ENCODE data around the gene ATF2.
A peak's percentile ranks its signal among the peaks of the same experiment; 100 is the strongest.

ATF2 gene, protein sequence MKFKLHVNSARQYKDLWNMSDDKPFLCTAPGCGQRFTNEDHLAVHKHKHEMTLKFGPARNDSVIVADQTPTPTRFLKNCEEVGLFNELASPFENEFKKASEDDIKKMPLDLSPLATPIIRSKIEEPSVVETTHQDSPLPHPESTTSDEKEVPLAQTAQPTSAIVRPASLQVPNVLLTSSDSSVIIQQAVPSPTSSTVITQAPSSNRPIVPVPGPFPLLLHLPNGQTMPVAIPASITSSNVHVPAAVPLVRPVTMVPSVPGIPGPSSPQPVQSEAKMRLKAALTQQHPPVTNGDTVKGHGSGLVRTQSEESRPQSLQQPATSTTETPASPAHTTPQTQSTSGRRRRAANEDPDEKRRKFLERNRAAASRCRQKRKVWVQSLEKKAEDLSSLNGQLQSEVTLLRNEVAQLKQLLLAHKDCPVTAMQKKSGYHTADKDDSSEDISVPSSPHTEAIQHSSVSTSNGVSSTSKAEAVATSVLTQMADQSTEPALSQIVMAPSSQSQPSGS

DNA sequence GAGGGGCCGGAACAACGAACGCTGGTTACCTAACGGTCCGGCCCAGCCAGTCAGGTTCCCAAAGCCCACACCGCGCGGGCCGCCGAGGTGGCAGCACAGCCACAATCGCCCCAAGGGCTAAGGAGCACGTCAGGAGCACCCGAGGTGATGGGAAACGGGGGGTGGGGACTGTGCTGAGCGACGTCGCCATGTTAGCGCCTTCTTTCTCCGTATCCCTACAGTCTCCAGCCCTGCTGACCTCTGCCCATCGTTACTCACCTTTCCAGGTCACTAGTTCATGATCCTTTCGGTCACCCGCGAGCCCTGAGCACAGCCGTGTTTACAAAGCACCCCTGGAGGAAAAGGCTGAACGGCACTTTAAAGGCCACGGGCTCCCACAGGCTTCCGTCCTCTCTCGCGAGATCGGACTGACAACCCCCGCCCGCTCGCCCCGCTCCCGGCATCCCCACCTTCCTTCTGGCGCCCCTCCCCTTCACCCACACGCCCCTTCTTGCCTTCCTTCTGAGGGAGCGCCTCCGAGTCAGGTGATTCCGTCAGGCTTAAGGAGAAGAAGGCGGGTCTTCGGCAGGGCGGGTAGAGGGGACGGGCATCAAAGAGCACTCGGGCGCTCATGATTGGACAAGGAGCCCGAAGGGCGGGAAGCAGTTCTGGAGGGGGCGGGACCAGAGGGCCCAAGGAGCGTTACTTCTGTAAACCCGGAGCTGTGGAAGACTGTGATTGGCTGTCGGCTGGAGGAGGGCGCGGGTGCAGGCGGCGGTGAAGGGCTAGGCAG lies at the start of gene ATF2:
ATF2 (minus strand) TSS at position 412 of the 772 bp plus-strand sequence. CDS start 31,760 bp downstream, outside the sequence.
- no peaks in the 10 kb centered on the region for H3K27me3 ChIP-seq (ENCODE audit: insufficient read depth, insufficient read length)
- H3K4me1 ChIP-seq (ENCODE audit: insufficient read depth, insufficient read length) = no peaks in the 10 kb centered on the region
- no peak for TF ChIP-seq ZNF274 (IDR thresholded peaks at IDR 0.05; ENCODE audit: low read depth, low read length)
- peak; percentile 47 for TF ChIP-seq YY1 (IDR thresholded peaks at IDR 0.05; ENCODE audit: insufficient read depth, insufficient read length)
- H3K4me3 ChIP-seq (ENCODE audit: insufficient read length, low read depth) = peak within 1 kb of the TSS; percentile 98
- H3K36me3 ChIP-seq (ENCODE audit: insufficient read depth, insufficient read length, low read length) = peaks cover 10% of the 10 kb centered on the region
- no peaks in the 10 kb centered on the region for H3K9me3 ChIP-seq (ENCODE audit: insufficient read depth, low read length)
- H3K9ac ChIP-seq (ENCODE audit: insufficient read length, low read depth) = peak within 1 kb of the TSS; percentile 97
- peak; percentile 99 for DNase-seq (ENCODE audit: low read depth, low spot score)

DNA sequence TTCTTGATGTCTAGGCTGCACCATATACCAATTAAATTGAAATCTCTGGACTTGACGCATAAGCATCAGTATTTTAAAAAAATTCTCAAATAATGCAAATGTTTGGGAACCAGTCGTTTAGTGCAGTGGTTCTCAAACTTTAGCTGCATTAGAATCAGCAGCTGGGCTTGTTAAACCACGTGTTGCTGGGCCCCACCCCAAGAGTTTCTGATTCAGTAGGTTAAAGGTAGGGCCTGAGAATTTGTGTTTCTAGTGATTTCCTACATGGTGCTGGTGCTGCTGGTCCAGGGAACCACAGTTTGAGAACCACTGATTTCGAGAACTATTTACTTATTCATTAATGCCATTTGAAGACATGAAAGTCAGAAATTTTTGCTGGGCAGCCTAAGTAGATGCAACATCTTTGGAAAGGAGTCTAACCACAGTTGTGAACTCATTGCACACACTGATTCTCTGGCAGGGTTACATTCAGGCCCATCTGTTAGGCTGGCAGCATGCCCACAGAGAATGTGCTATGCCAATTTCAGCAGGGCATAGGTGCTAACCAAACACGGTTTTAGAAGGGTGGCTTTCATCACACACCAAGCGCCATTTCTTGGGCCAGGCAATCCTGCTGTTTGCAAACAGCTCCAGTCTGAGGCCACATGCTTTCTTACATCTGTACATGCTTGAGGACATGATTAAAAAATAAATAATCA lies 39.9 kb upstream of the ATF2 start:
- Histone ChIP-seq H3K9me3 (ENCODE audit: insufficient read depth, low read length) (no peaks in the 10 kb centered on the region; the same call in 1 of the 2 replicates), H3K4me3 (ENCODE audit: insufficient read length, low read depth) (no peak overlapping the region), H3K27me3 (ENCODE audit: insufficient read depth, insufficient read length) (no peaks in the 10 kb centered on the region), H3K36me3 (ENCODE audit: insufficient read depth, insufficient read length, low read length) (no peaks in the 10 kb centered on the region), H3K9ac (ENCODE audit: insufficient read length, low read depth) (no peak overlapping the region), H3K4me1 (ENCODE audit: insufficient read depth, insufficient read length) (no peaks in the 10 kb centered on the region)
- no peak for DNase-seq (ENCODE audit: low read depth, low spot score)
- TF ChIP-seq ZNF274 (IDR thresholded peaks at IDR 0.05; ENCODE audit: low read depth, low read length) = no peak
- TF ChIP-seq SUZ12 (IDR thresholded peaks at IDR 0.05; ENCODE audit: extremely low read depth, insufficient read depth, insufficient read length) = no peak
- no peak for TF ChIP-seq YY1 (IDR thresholded peaks at IDR 0.05; ENCODE audit: insufficient read depth, insufficient read length)

DNA sequence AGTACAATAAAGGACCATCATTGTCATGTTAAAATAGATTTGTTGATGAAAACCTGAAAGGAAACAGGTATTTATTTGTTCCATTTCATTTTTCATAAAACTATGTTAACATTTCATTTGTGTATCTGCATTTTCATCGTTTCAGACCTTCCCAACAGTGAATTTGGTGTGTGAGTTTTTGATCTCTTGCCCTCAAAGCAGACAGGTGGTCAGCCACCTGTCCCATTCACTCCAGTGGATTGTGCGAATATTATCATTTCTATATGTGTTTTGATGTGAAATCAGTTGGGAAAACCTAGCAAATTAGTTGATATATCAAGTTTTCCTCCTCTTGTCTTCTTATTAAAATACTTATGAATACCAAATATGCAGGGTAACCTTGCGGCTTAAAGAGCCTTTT lies 38.9 kb upstream of the ATF2 start:
- TF ChIP-seq YY1 (IDR thresholded peaks at IDR 0.05; ENCODE audit: insufficient read depth, insufficient read length) = no peak
- no peak for TF ChIP-seq ZNF274 (IDR thresholded peaks at IDR 0.05; ENCODE audit: low read depth, low read length)

DNA sequence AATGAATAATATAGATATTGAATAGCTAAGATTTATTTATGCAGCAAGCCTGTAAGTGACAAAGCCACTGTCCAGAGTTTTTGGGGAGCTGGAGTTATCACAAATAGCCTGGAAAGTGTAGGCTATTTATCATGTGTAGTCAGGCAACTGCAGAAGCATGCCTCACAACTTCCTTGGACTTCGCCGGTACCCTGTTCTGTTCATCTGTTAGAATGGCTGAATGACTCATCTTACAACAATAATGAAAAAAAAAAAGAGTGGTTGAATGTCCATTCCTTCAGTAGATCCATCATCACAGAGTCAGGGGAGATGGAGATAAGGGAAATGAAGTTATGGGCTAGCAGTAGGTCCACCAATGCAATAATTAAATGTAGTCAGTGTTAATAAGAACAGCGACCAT lies 37.5 kb upstream of the ATF2 start:
- no peaks in the 10 kb centered on the region for H3K36me3 ChIP-seq (ENCODE audit: insufficient read depth, insufficient read length, low read length)
- DNase-seq (ENCODE audit: low read depth, low spot score) = no peak
- H3K9me3 ChIP-seq (ENCODE audit: insufficient read depth, low read length) = no peaks in the 10 kb centered on the region
- H3K4me3 ChIP-seq (ENCODE audit: insufficient read length, low read depth) = no peak overlapping the region
- no peaks in the 10 kb centered on the region for H3K4me1 ChIP-seq (ENCODE audit: insufficient read depth, insufficient read length)
- H3K9ac ChIP-seq (ENCODE audit: insufficient read length, low read depth) = no peak overlapping the region
- TF ChIP-seq YY1 (IDR thresholded peaks at IDR 0.05; ENCODE audit: insufficient read depth, insufficient read length) (no peak), ZNF274 (IDR thresholded peaks at IDR 0.05; ENCODE audit: low read depth, low read length) (no peak), SUZ12 (IDR thresholded peaks at IDR 0.05; ENCODE audit: extremely low read depth, insufficient read depth, insufficient read length) (no peak)
- H3K27me3 ChIP-seq (ENCODE audit: insufficient read depth, insufficient read length) = no peaks in the 10 kb centered on the region

More for the DNA sequence above, 38.9 kb upstream of the ATF2 start:
- no peaks in the 10 kb centered on the region for H3K36me3 ChIP-seq (ENCODE audit: insufficient read depth, insufficient read length, low read length)
- H3K27me3 ChIP-seq (ENCODE audit: insufficient read depth, insufficient read length) = no peaks in the 10 kb centered on the region
- DNase-seq (ENCODE audit: low read depth, low spot score) = no peak
- no peak overlapping the region for H3K9ac ChIP-seq (ENCODE audit: insufficient read length, low read depth)
- H3K9me3 ChIP-seq (ENCODE audit: insufficient read depth, low read length) = no peaks in the 10 kb centered on the region
- no peak overlapping the region for H3K4me3 ChIP-seq (ENCODE audit: insufficient read length, low read depth)
- H3K4me1 ChIP-seq (ENCODE audit: insufficient read depth, insufficient read length) = no peaks in the 10 kb centered on the region

DNA sequence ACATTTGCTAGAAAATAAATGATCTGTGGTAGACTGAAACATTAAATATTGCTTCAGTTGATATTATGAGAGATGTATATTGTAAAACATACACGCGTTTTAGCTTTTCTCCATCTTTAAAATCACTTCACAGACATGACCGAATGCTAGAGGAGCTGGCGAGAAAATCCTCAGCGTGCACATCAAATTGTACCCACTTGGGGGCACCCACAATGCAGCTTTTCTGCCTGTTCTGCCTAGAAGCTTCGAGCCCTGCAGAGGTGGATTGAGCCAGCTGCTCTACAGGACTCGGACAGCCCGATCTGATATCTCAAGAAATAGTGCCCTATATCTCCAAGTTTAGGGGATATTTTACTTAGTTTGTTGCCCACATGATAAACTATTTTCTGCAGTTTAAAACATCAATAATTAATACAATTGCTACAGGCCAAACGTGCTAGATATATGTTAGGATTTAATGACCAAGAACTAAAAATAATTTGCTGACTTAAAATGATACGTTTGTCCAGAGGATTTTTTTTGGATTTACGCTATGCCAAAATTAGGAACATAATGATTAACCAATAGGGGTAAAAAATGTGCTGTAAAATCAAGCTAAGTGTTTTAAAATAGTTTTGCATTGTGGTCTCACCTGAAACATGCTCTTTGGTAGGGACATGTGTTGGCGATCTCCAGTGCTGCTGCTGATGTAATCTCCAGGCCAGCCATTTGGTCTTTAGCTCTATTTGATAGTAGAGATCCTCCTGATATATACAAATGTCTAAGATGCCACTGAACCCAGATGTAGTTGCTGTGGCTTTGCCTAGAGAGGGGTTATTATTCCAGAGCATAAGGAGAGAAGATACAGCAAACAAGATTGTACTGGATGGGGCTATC lies 35.9 kb upstream of the ATF2 start:
- Histone ChIP-seq H3K4me1 (ENCODE audit: insufficient read depth, insufficient read length) (no peaks in the 10 kb centered on the region), H3K9ac (ENCODE audit: insufficient read length, low read depth) (no peak overlapping the region), H3K4me3 (ENCODE audit: insufficient read length, low read depth) (no peak overlapping the region), H3K36me3 (ENCODE audit: insufficient read depth, insufficient read length, low read length) (no peaks in the 10 kb centered on the region), H3K27me3 (ENCODE audit: insufficient read depth, insufficient read length) (no peaks in the 10 kb centered on the region), H3K9me3 (ENCODE audit: insufficient read depth, low read length) (no peaks in the 10 kb centered on the region)
- DNase-seq (ENCODE audit: low read depth, low spot score) = peak; percentile 50
- TF ChIP-seq ZNF274 (IDR thresholded peaks at IDR 0.05; ENCODE audit: low read depth, low read length) = no peak
- no peak for TF ChIP-seq SUZ12 (IDR thresholded peaks at IDR 0.05; ENCODE audit: extremely low read depth, insufficient read depth, insufficient read length)
- no peak for TF ChIP-seq YY1 (IDR thresholded peaks at IDR 0.05; ENCODE audit: insufficient read depth, insufficient read length)

DNA sequence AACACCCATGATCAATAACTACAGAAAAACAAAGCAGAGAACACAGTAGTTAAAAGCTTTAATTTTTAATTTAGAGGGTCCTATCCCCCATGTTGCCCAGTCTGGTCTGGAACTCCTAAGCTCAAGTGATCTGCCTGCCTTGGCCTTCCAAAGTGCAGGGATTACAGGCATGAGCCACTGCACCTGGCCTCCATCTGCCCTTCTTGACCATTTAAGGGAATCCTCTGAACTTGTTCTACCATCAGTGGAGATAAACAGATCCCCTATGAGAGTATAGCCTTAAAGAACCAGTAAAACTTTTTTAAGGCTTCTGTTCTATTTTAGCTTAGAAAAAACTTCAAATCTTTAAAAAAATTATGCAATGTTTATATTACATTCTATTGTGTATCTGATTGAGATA lies 27.0 kb upstream of the ATF2 start:
- H3K27me3 ChIP-seq (ENCODE audit: insufficient read depth, insufficient read length) = no peaks in the 10 kb centered on the region

More for the DNA sequence above, 27.0 kb upstream of the ATF2 start:
- H3K9me3 ChIP-seq (ENCODE audit: insufficient read depth, low read length) = no peaks in the 10 kb centered on the region
- TF ChIP-seq SUZ12 (IDR thresholded peaks at IDR 0.05; ENCODE audit: extremely low read depth, insufficient read depth, insufficient read length) (no peak), YY1 (IDR thresholded peaks at IDR 0.05; ENCODE audit: insufficient read depth, insufficient read length) (no peak), ZNF274 (IDR thresholded peaks at IDR 0.05; ENCODE audit: low read depth, low read length) (no peak)
- DNase-seq (ENCODE audit: low read depth, low spot score) = no peak
- no peak overlapping the region for H3K9ac ChIP-seq (ENCODE audit: insufficient read length, low read depth)
- no peak overlapping the region for H3K4me3 ChIP-seq (ENCODE audit: insufficient read length, low read depth)
- no peaks in the 10 kb centered on the region for H3K36me3 ChIP-seq (ENCODE audit: insufficient read depth, insufficient read length, low read length)
- no peaks in the 10 kb centered on the region for H3K4me1 ChIP-seq (ENCODE audit: insufficient read depth, insufficient read length)

Measured in NT2/D1 (cell line).